Fibroblast of pulmonary artery (primary cell): ENCODE measurements around the gene LMF1.

Source experiments
- DNase-seq: peaks from one replicate; pipeline ENCODE4 v3.0.0-alpha.2; 2010; ENCODE audit warnings: low read depth
- H3K4me3 ChIP-seq: replicated peaks from 2 replicates; pipeline ENCODE4 v1.5.1; 2011; ENCODE audit warnings: low read depth, mild to moderate bottlenecking, control low read depth, low read length, moderate library complexity
- TF ChIP-seq, protein P1 (sequence below): IDR thresholded peaks from 2 replicates; pipeline ENCODE4 v1.5.1; 2011; ENCODE audit warnings: mild to moderate bottlenecking, control low read depth, low read length, inconsistent platforms; ENCODE audit errors: missing control alignments

The LMF1 gene

DNA sequence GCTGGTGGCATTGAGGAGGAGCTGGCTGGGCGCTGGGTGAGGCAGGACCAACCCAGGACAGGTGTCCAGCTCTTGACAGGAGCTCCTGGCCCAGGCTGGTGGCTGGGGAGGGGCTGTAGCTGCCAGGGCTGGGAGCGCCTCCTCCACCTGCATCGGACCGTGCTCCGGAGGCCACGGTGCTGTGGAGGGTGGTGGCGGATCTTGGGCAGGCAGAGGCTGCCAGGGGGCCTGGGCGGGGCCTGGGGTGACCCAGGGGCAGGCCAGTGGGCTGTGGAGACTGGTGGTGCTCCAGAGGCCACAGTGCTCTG is 42.8 kb upstream of the LMF1 start:
- TF ChIP-seq, protein P1, sequence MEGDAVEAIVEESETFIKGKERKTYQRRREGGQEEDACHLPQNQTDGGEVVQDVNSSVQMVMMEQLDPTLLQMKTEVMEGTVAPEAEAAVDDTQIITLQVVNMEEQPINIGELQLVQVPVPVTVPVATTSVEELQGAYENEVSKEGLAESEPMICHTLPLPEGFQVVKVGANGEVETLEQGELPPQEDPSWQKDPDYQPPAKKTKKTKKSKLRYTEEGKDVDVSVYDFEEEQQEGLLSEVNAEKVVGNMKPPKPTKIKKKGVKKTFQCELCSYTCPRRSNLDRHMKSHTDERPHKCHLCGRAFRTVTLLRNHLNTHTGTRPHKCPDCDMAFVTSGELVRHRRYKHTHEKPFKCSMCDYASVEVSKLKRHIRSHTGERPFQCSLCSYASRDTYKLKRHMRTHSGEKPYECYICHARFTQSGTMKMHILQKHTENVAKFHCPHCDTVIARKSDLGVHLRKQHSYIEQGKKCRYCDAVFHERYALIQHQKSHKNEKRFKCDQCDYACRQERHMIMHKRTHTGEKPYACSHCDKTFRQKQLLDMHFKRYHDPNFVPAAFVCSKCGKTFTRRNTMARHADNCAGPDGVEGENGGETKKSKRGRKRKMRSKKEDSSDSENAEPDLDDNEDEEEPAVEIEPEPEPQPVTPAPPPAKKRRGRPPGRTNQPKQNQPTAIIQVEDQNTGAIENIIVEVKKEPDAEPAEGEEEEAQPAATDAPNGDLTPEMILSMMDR: no peak

DNA sequence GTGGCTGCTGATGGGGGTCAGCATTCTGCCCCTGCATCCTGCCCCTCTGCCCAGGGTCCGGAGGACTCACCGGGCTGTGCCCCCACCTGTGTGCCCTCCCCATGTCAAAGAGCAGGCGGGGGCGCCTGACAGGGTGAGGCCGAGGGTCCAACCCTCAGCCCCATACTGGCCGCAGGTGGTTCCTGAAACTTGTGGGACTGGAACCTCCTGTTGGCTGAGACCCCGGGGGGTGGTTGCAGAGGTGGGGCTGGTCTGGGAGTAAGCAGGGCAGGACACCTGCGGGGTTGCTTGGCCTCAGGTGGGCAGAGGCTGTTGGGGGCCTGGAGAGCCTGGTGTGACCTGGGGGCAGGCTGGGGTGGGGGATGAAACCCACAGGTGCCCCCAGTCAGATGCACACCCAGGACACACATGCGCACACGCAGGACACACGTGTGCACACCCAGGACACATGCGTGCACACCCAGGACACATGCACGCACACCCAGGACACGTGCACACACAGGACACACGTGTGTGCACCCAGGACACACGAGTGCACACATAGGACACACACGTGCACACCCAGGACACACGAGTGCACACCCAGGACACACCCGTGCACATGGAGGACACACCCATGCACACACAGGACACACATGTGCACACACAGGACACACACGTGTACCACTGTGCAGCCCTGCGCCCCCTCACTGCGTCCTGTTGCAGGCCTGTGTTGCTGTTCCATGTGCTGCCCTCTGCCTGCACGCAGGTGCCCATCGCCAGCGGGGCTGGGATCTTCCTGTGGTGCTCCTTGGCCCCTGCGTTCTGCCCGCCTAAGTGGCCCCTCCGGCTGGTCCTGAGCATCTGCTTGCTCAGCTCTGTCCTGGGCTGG is 42.2 kb upstream of the LMF1 start:
- no peak for DNase-seq
- H3K4me3 ChIP-seq: no peak overlapping the region
- TF ChIP-seq, protein P1: no peak

More for the DNA sequence above, 42.8 kb upstream of the LMF1 start:
- no peak overlapping the region for H3K4me3 ChIP-seq
- DNase-seq: no peak

DNA sequence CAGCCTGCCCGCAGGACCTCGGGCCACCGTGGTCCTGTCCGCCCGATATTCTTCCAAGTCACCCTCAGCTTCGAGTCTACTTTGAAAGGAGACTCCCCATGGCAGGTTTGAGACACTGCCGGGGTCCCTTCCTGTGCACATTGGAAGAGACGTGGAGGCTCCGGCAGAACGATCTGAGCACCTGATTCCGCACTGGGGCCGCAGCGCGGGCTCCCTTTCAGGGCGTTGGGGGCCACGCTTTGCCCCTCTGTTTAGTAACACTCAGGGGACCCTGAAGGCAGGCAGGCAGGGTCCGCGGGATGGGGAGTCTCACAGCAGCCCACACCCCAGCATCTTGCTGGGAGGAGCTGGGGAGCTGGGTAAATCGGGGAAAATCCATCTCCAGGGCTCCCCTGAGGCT is 41.4 kb upstream of the LMF1 start:
- TF ChIP-seq, protein P1: no peak
- H3K4me3 ChIP-seq: no peak overlapping the region
- DNase-seq: no peak

GRCh38 chr16:1011316-1012082 is 40.7 kb upstream of the LMF1 start:
- TF ChIP-seq, protein P1: no peak
- no peak overlapping the region for H3K4me3 ChIP-seq
- DNase-seq: no peak

DNA sequence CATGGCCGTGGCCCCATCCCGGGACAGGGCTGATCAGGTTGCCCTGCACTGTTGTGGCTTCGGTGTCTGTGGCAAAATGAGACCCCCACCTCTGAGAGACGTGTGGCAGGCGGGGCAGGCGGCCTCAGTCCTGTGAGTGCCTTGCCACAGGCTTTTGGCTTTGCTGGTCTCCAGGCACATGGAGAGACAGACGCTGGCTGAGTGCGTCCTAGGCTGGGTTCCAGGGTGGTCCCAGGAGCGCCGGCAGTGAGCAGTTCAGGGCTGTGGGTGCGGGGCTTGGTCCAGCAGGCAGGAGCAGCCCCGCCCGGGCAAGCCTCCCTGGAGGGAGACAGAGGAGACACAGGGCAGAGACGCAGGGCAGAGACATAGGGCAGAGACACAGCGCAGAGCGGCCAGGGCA is 40.0 kb upstream of the LMF1 start:
- no peak overlapping the region for H3K4me3 ChIP-seq
- DNase-seq: no peak
- TF ChIP-seq, protein P1: no peak

- no peak for DNase-seq
- TF ChIP-seq, protein P1: no peak
- no peak overlapping the region for H3K4me3 ChIP-seq
Measured at GRCh38 chr16:1010251-1010650, 39.5 kb upstream of the LMF1 start.
